HL-60 (cell line): ENCODE results near the gene SHISA6.

Source experiments
- DNase-seq, 2 experiments: peaks; one replicate each; pipeline ENCODE4 v3.0.0-alpha.2; 2010 to 2020; ENCODE audit warnings: low read depth in 1 of 2, low spot score in 1 of 2
- H3K27ac ChIP-seq: fragments of 250-450 bp; sonication (Bioruptor Pico); replicated peaks from 2 replicates; pipeline ENCODE4 v1.5.1; 2020; ENCODE audit warnings: mild to moderate bottlenecking, moderate library complexity
- H3K27me3 ChIP-seq: fragments of 250-450 bp; sonication (Bioruptor Pico); 2 replicates; pipeline ENCODE4 v1.5.1; 2021; ENCODE audit warnings: mild to moderate bottlenecking, moderate library complexity; ENCODE audit not compliant: insufficient read depth, poor library complexity, severe bottlenecking
- H3K4me3 ChIP-seq: replicated peaks from 2 replicates; pipeline ENCODE4 v1.5.1; 2011; ENCODE audit warnings: mild to moderate bottlenecking, control low read depth, low read length; ENCODE audit not compliant: insufficient read depth
- GABPA ChIP-seq: IDR thresholded peaks from 2 replicates; pipeline ENCODE4 v1.6.1; 2012; ENCODE audit warnings: low read depth
- POLR2AphosphoS5 ChIP-seq: IDR thresholded peaks from 2 replicates; pipeline ENCODE4 v1.6.1; 2012; ENCODE audit warnings: low read depth
- SPI1 ChIP-seq: IDR thresholded peaks from 2 replicates; pipeline ENCODE4 v1.6.1; 2012; ENCODE audit warnings: low read depth, mild to moderate bottlenecking, borderline replicate concordance
- TF ChIP-seq, protein P1 (sequence below): IDR thresholded peaks from 2 replicates; pipeline ENCODE4 v1.6.1; 2012; ENCODE audit warnings: low read depth; ENCODE audit not compliant: insufficient replicate concordance
- TF ChIP-seq, protein P2 (sequence below): IDR thresholded peaks from one replicate; pipeline ENCODE4 v1.5.1; 2011; ENCODE audit warnings: low read length, control low read depth, inconsistent platforms; ENCODE audit not compliant: insufficient read depth

SHISA6 gene

DNA sequence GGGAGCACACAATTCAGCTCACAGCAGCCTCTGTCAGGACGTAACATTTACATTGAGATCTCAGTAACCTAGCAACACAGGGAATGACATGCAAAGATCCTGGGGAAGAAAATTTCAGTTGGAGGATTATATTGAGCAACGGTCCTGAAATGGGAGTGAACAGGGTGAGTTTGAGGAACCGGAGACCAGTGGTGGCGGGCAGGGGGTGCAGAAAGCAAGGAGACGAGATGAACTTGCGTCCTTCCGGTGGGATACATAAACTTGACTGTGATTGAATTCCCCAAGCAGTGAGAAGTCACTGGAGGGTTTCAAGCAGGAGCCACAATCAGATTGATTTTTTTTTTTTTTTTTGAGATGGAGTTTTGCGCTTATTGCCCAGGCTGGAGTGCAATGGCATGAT is 51.5 kb downstream of the SHISA6 start:
- no peak overlapping the region for H3K4me3 ChIP-seq
- H3K27ac ChIP-seq, result no peak overlapping the region
- TF ChIP-seq GABPA, result no peak
- TF ChIP-seq, protein P1, sequence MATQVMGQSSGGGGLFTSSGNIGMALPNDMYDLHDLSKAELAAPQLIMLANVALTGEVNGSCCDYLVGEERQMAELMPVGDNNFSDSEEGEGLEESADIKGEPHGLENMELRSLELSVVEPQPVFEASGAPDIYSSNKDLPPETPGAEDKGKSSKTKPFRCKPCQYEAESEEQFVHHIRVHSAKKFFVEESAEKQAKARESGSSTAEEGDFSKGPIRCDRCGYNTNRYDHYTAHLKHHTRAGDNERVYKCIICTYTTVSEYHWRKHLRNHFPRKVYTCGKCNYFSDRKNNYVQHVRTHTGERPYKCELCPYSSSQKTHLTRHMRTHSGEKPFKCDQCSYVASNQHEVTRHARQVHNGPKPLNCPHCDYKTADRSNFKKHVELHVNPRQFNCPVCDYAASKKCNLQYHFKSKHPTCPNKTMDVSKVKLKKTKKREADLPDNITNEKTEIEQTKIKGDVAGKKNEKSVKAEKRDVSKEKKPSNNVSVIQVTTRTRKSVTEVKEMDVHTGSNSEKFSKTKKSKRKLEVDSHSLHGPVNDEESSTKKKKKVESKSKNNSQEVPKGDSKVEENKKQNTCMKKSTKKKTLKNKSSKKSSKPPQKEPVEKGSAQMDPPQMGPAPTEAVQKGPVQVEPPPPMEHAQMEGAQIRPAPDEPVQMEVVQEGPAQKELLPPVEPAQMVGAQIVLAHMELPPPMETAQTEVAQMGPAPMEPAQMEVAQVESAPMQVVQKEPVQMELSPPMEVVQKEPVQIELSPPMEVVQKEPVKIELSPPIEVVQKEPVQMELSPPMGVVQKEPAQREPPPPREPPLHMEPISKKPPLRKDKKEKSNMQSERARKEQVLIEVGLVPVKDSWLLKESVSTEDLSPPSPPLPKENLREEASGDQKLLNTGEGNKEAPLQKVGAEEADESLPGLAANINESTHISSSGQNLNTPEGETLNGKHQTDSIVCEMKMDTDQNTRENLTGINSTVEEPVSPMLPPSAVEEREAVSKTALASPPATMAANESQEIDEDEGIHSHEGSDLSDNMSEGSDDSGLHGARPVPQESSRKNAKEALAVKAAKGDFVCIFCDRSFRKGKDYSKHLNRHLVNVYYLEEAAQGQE, result no peak
- TF ChIP-seq SPI1, result no peak
- TF ChIP-seq, protein P2, sequence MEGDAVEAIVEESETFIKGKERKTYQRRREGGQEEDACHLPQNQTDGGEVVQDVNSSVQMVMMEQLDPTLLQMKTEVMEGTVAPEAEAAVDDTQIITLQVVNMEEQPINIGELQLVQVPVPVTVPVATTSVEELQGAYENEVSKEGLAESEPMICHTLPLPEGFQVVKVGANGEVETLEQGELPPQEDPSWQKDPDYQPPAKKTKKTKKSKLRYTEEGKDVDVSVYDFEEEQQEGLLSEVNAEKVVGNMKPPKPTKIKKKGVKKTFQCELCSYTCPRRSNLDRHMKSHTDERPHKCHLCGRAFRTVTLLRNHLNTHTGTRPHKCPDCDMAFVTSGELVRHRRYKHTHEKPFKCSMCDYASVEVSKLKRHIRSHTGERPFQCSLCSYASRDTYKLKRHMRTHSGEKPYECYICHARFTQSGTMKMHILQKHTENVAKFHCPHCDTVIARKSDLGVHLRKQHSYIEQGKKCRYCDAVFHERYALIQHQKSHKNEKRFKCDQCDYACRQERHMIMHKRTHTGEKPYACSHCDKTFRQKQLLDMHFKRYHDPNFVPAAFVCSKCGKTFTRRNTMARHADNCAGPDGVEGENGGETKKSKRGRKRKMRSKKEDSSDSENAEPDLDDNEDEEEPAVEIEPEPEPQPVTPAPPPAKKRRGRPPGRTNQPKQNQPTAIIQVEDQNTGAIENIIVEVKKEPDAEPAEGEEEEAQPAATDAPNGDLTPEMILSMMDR, result no peak
- TF ChIP-seq POLR2AphosphoS5, result no peak
- no peaks in the 10 kb centered on the region for H3K27me3 ChIP-seq
- DNase-seq, result no peak

DNA sequence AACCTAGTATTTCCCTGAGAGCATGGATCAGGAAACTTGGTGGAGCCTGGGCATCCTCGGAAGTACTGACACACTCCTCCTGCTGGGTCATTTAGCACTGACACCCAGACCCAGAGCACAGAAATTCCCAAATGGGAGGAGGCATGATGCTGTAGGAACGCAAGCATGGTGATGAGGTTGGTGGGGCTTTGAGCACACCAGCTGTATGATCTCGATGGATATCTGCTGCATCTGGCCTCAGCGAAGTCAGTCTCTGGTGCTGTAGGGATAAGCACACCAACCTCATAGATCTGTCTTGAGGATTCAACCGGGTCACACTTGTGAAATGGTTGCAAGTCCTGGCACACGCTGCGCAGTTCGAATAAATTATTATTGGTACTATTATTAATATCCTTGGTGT is 52.5 kb downstream of the SHISA6 start:
- Histone ChIP-seq H3K27ac (no peak overlapping the region), H3K27me3 (no peaks in the 10 kb centered on the region), H3K4me3 (no peak overlapping the region)
- DNase-seq, result no peak
- no peak for TF ChIP-seq SPI1
- no peak for TF ChIP-seq POLR2AphosphoS5
- no peak for TF ChIP-seq GABPA
- TF ChIP-seq, protein P2, result no peak
- TF ChIP-seq, protein P1, result no peak

DNA sequence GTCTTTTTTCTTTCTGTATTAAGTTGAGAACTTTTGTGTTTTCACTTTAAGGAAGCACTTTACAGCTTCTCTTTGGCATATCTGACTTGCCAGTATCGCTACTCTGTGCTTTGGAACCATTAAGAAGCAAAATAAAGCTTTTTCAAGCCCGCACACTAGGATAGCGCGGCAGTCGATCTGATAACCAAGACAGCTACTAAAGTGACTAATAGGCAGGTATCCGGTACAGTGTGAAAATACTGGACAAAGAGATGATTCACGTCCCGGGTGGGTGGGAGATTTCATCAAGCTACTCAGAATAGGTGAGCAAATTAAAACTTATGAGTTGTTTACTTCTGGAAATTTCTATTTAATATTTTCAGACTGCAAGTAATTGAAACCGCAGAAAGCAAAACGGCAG is 53.8 kb downstream of the SHISA6 start:
- H3K4me3 ChIP-seq, result no peak overlapping the region
- H3K27ac ChIP-seq, result no peak overlapping the region
- DNase-seq, result no peak
- TF ChIP-seq SPI1 (no peak), GABPA (no peak), POLR2AphosphoS5 (no peak)
- TF ChIP-seq, protein P1, result no peak
- TF ChIP-seq, protein P2, result no peak
- H3K27me3 ChIP-seq, result no peaks in the 10 kb centered on the region
